HG02571 (cell line): ENCODE results near the gene NOXA1.

Experiments used
- ATAC-seq: cut with Tn5 transposase; IDR thresholded peaks from one replicate; pipeline ENCODE4 v1.9.1; 2021; ENCODE audit warnings: mild to moderate bottlenecking, moderate library complexity; ENCODE audit not compliant: unreplicated experiment

NOXA1 gene

DNA sequence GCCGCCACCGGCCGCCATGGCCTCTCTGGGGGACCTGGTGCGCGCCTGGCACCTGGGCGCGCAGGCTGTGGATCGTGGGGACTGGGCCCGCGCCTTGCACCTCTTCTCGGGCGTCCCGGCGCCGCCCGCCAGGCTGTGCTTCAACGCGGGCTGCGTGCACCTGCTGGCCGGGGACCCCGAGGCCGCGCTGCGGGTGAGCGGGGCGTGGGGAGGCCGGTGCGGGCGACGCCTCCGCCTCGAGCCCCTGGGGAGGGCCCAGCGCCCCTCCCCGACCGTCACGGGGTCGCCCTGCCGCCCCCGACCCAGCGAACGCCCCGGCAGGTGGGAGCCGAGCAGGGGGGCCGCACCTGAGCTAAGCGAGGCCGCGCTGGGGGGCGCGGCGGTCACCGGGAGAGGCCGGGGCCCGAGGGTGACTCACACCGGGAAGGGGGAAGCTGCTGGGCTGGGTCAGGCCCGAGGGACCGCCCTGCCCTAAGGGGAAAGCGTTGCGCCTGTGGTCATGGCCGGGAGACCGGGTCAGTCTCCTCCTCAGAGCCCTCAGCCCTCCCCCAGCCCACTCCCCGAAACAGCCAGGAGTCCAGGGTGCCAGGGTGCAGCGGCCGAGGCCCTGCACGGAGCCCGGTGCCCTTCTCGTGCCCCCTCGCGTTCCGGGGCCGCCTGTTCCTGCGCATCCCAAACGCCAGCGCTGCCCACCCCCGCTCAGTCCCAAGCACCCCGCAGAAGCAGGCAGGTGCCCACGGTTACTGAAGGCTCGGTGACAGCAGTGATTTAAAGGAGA, 510 bp downstream of the NOXA1 start:
- ATAC-seq, result peak; percentile 14

DNA sequence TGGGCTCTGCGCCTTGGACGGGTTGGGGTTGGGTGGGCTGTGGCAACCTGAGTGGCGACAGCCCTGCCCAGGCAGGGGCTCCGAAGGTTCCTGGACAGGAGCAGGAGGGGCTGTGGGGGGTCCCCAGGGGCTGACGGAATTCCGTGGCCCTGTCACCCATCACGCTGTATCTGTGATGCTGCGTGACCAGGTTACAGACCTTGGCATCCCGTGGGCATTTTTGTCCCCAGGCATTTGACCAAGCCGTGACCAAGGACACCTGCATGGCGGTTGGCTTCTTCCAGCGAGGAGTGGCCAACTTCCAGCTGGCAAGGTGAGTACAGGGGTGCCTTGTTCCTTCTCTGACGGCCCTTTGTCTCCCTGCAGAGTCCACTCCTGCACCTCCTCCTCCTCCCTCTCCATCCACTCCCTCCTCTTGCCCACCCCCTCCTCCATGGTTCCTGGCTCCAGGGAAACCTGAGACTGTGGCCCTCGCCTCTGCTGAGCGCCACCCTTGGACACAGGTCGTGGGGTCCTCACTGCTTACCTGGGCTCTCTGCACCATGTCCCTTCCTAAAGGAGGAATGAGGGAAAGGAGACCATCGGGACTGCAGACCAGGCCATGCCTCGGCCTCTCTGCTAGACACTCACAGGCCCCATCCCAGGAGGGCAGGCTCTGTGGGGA, 3.0 kb downstream of the NOXA1 start:
- ATAC-seq, result no peak

DNA sequence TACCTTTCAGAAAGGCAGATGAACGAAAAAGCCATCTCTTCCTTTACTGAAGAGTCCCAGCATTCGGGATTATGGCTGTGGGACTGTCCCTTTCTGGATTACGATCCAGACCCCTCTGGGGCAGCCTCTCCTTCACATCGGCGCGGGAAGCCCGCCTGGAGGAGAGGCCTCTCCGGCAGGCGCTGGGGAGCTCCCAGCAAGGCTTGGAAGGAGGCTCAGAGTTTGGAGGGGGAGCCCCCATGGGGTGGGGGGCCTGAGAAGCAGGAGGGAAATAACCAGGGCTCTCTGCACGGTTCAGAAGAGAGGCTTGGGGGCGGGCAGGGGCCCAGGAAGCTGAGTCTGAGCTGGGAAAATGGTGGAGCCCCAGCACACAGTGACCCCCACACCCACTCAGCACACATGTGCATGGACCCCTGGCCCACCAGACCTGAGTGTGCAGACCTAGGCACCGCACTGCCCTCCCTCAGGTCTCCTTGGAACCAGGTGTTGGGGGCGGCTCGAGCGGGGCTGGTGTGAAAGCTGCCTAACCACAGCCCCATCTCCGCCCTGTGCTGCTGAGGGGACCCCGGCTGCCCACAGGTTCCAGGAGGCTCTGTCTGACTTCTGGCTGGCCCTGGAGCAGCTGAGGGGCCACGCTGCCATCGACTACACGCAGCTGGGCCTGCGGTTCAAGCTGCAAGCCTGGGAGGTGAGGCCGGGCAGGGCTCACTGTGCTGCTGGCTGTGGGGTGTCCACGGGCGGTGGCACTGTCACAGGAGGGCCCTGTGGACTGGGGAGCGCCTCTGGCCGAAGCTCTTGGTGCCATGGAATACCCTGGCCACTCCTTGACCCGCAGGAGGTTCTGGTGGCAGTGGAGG, 4.5 kb downstream of the NOXA1 start:
- no peak for ATAC-seq

DNA sequence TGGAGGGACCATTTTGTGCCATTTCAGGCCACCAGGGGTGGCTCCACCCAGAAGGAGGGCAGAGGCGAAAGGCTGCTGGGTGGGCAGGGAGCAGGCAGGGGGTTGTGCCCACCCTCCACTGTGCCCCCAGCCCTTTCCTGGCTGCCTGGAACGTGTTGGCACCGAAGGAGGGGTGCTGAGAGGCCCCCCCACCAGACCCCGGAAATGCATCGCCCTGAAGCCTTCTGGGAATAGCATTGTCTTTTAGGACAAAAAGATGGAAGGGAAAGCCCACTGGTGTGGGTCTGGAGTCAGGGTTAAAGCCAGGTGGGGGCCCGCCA, 5.1 kb downstream of the NOXA1 start:
- no peak for ATAC-seq

DNA sequence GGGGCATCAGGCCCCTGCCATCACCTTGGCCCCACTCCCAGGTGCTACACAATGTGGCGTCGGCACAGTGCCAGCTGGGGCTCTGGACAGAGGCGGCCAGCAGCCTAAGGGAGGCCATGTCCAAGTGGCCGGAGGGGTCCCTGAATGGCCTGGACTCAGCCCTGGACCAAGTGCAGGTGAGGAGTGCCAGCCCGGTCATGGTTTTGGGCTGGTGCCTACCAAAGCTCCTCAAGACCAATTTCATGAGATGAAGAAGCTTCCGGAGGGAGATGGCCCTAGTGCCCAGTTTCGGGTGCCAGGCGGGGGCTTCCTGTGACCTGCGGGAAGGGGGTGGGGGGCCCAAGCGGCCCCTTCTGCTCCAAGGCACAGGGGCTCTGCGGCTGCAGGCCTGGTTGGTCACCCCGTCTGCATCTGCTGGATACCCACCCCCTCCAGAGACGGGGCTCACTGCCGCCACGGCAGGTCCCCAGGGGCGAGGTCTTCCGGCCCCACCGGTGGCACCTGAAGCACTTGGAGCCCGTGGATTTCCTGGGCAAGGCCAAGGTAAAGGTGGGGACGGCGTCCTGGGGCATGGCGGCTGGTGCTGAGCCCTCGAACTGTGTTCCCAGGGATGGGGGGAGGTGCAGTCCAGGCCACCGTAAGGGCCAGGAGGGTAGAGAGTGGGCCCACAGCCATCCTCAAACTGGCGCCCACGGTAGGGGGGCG, 5.8 kb downstream of the NOXA1 start:
- no peak for ATAC-seq

DNA sequence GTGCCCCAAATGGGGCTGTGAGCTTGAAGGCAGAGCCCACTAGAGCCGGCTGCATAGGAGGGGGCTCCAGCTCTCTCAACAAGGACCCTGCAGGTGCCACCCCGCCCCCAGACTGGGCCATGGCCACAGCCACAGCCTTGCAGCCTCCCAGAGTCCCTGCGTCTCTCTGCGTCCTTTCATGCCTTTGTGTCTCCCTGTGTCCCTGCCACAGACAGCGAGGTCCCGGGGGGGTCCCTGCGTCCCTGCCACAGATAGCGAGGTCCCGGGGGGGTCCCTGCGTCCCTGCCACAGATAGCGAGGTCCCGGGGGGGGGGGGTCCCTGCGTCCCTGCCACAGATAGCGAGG, 6.3 kb downstream of the NOXA1 start:
- ATAC-seq, result no peak

DNA sequence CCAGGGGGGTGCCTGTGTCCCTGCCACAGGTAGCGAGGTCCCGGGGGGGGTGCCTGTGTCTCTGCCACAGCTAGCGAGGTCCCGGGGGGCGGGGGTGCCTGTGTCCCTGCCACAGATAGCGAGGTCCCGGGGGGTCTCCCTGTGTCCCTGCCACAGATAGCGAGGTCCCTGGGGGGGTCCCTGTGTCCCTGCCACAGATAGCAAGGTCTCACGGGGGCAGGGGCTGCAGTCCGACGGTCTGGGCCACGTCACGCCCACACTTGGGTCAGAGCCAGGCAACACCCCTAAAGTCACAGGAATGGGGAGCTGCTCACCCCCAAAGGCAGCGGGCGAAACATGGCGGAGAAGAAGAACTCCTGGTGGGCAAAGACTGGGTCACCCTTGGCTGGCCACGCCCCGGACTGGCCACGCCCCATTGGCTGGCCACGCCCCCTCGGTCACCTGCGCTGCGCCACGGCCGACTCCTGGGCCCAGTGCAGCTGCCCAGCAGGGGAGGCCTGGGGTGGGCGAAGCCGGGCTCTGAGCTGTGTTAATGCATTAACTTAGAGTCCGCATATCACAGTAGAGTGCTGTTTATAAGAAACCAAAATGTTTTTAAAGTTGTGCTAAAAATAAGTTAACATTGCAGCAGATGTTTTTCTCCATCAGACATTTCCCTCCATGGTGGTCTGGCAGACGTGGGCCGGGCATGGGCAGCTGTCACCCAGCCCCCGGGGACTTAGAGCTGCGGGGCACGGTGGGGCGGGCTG, 7.0 kb downstream of the NOXA1 start:
- no peak for ATAC-seq

DNA sequence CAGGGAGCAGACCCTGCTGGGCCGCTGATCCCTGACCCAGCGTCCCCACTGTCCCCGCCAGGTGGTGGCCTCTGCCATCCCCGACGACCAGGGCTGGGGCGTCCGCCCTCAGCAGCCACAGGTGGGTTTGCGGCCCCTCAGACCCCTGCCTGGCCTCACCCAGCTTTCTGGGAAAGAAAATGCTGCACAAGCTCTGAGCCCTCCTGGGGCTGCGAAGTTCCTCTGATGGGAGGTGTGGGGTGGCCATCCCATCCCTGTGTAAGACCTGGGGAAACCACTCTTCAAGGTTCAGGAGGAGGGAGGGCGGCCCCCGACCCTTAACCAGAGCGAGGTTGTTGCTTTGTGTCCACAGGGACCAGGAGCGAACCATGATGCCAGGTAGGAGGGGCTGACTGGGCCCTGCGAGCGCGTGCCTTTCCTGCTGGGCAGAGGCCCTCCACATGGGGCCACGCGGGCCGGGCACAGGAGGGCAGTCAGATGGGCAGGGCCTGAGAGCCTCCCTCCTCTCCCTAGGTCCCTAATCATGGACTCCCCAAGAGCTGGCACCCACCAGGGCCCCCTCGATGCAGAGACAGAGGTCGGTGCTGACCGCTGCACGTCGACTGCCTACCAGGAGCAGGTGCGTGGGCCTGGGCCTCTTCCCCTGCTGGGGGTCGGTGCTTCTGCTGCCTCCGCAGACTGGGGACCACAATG, 7.7 kb downstream of the NOXA1 start:
- ATAC-seq, result no peak

DNA sequence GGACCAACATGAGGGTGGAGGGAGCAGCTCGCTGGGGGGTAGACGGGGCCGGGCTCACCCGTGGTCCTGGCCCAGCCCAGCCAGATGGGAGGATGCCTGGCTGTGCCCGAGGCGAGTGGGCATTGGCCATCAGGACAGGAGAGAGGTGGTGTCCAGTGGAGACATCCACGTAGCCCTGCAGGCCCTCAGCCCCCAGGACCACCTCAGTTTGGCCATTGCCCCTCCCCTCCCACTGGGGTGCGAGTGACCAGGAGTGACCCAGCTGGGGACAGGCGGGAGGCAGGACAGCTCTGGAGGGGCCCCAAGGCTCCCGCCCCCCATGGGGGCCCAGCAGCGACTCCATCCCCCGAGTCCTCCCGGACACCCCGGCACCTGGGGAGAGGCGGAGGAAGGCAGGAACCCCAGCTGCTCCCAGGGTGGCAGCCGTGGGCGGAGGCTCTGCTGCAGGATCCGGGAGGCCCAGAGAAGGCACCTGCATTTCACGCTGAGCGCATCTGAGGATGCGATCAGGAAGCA, 8.3 kb downstream of the NOXA1 start:
- ATAC-seq, result no peak

DNA sequence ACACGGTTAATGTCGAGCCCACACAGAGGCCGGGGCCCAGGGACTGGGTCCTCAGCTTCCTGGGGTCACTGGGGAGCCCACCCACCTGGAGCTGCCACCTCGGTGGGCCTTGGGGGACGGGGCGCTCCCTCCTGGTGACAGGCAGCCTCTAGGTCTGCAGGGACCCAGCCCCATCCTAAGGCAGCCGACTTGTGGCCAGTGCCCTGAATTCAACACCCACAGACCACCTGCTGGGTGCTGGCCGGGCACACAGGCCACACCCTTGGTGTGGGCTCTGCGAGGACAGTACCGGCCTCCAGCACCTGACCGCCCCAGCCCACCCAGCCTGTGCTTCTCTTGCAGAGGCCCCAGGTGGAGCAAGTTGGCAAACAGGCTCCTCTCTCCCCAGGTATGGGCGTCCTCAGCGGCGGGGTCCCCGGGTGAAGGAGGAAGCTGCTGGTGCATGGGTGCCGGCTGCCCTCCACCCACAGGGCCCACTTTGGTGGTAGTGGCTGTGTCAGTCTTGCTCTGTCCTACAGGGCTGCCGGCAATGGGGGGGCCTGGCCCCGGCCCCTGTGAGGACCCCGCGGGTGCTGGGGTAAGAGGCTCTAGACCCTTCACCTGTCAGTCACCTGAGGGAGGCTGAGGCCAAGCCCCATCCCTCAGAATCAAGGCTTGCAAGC, 9.6 kb downstream of the NOXA1 start:
- ATAC-seq, result no peak

DNA sequence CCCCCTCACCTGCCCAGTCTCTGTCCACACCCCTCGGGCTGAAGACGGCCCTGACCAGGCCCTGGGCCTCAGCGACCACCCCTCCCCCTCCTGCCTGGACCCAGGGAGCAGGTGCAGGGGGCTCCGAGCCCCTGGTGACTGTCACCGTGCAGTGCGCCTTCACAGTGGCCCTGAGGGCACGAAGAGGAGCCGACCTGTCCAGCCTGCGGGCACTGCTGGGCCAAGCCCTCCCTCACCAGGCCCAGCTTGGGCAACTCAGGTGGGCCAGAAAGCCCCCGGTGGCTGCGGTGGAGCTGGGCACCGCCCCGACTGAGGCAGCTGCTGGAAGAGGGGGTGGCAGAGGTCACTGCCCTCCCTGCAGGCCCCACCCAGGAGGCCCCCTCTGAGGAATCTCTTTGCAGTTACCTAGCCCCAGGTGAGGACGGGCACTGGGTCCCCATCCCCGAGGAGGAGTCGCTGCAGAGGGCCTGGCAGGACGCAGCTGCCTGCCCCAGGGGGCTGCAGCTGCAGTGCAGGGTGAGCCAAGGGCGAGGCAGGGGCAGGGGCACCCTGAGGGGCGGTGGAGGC, 10.2 kb downstream of the NOXA1 start:
- ATAC-seq, result no peak

DNA sequence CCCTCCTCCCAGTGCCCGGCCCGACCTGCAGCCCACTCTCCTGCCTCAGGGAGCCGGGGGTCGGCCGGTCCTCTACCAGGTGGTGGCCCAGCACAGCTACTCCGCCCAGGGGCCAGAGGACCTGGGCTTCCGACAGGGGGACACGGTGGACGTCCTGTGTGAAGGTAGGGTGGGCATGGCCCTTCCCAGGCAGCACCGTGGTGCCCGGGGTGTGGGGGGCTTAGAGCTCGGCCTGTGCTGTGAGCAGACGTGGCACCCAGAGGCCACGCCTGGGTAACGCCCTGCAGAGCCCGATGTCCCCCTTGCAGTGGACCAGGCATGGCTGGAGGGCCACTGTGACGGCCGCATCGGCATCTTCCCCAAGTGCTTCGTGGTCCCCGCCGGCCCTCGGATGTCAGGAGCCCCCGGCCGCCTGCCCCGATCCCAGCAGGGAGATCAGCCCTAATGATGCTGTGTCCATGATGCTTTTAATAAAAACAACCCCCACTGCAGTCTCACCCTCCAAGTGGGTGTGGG, 10.8 kb downstream of the NOXA1 start:
- ATAC-seq, result no peak

DNA sequence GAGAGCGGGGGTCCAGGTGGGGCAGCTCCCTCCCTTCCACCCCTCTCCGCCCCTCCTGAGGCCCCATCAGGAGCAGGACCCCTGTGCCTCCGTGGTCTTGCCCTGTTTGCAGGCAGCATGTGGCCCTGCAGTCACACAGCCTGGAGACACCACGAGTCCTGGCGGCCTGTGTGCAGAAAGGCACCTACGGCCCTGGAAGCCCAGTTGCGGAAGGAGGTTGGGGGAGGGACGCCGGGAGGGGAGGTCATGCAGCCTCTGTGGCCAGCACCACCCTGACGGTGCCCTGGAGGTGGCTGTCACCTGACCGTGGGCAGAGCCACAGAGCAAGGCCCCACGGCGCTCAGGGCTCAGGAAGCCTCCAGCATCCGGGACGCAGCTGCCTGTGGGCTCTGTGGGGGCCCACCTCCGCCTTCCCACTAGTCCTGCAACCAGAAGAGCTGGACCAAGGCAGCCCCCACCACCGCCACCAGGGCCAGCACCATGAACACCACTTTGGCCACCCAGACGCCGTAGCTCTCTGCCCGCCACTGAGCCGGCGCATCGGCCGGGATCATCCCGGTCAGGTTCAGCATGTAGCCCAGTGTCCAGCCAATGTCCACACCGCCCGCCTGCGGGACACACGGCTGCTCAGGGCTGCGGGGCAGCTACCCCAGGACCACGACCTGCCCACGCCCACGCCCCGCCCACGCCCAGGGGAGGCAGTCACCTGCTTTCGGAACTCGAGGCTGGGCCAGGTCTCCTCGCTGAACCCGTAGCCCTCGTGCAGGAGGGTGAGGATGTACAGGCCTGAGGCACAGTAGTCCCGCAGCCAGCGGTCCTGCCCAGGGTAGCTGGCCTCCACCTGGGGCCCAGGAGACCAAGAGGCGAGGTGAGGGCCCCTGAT, 11.5 kb downstream of the NOXA1 start:
- no peak for ATAC-seq

DNA sequence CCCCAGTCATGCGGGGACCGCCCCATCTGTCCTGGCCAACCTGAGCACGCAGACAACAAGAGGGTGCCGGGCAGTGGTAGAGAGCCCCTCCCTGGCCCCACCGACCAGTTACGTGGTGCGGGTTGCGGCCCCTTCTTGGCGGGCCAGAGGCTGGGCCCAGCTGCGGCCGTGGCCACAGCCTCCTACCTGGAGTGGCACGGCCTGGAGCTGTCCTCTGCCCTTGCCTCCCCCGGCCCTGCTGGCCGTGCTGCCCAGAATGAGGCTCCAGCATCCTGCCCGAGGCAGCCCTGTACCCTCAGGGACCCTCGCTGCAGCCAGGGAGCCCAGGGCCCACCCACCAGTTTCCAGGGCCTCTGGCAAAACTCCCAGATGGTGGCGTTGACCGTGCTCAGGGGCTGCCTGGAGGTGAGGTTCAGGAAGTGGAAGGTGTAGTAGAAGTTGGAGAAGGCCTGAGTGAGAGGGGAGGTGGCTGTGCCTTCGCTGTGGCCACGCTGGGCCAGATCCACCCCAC, 12.2 kb downstream of the NOXA1 start:
- ATAC-seq, result no peak

DNA sequence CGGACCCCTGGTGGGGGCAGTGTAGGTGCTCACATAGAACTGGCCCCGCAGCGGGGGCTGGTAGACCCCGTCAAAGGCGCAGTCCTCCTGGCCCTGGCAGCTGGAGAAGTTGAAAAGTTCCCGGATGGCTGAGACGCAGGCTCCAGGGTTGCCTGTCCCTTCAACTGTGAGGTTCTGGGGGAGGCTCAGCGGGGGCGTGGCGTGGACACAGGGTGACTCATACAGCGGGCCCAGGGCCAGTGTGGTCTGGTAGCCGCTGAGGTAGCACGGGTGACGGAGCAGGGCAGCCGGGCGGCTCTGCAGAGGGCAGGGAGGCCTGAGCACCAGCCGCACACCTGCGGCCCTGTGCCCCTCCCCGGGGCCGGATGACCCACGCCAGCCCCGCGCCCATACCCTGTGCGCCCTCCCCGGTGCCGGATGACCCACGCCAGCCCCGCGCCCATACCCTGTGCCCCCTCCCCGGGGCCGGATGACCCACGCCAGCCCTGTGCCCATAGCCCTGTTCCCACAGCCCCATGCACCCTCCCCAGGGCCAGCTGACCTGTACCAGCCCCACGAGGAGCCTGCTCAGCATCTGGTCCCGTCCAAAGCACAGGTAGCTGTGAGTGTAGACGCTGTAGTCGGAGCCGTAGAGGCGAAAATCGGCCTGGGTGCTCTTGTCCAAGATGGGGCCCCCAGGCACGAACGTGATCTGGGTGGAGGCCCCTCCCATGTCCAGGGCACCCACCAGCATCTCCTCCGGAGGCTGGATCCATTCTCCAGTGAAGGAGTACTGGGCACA, 13.0 kb downstream of the NOXA1 start:
- no peak for ATAC-seq

DNA sequence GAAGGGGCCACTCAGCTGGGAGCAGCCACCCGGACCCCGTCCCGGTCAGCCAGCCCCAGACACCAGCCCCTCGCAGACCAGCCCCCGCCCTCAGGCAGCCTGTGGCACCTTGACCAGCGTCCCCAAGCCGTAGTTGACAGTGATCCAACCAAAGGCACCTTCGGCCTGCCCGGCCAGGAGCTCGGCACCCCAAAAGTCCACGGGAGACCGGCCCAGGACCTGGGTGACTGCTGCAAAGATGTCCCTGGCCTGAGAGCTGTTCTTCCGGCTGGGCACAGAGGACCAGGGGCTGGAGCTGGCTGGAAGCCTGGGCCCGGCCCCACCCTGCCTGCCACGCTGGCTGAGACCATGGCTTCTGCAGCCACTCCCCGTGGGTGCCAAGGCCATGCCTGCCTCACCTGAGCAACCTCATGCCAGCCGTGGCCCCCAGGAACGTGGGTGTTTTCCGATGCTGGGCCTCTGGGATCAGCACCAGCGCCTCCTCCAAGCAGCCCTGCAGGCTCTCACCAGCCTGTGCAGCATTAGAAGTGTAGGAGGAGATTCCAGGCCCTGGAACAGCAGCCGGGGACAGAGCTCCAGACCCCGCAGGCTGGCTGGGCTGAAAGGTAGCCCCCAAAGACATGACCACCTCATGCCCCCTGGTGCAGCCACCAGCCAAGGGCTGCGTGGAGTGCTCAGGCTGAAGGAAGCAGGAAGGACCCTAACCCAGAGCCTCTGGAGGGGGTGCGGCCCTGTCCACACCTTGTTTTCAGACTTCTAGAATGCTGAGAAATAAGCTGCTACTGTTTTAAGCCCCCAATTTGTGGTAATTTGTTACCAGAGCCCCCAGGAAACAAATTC, 13.8 kb downstream of the NOXA1 start:
- no peak for ATAC-seq
